Spleen (tissue), 7 donors: Measurements from ENCODE around the gene CHST7.

Experiments used
- CTCF ChIP-seq, 11 experiments: fragments of 200-600 bp in 7 of 11; fragments of 450-650 bp in 4 of 11; sonication (generic) in 4 of 11; IDR thresholded peaks in 8 of 11; conservative IDR thresholded peaks in 3 of 11; 1 replicate in 7 of 11; 2 replicates in 4 of 11; pipeline versions ENCODE4 v1.4.0 to v1.8.0; 2016 to 2021; ENCODE audit warnings: antibody characterized with exemption in 11 of 11, inconsistent platforms in 4 of 11, mild to moderate bottlenecking in 1 of 11
- POLR2A ChIP-seq, 3 donors: fragments of 450-650 bp; IDR thresholded peaks; one replicate each; pipeline ENCODE4 v1.5.1; 2017; ENCODE audit warnings: antibody characterized with exemption in 3 of 3, mild to moderate bottlenecking in 1 of 3
- donor health status: DM: no; HTN: no; CAD: no; lungs with moderate emphysema.
- donor health status: DM: no; HTN: no; CAD: no.
- donor health status: DM: no; HTN: no; CAD: no.

- TF ChIP-seq CTCF (IDR thresholded peaks at IDR 0.05 in 8 of 11, conservative IDR thresholded peaks at IDR 0.05 in 3 of 11) (no peak), POLR2A (IDR thresholded peaks at IDR 0.05) (no peak)
Measured at GRCh38 chrX:46597771-46598170, 24.2 kb downstream of the CHST7 start.
